Islet precursor cell (in vitro differentiated cells): ENCODE data around the gene EXOC6.

ENCODE experiments used
- DNase-seq: peaks from one replicate; pipeline ENCODE4 v3.0.0-alpha.2; 2018

The EXOC6 gene

GRCh38 chr10:92848441-92849233 lies at the start of gene EXOC6:
Gene EXOC6 (plus strand): TSS chr10:92848520. CDS start chr10:92848534, 14 bp downstream.
- DNase-seq = peak; percentile 79

- DNase-seq = no peak
Observed at GRCh38 chr10:92799568-92799967, 48.8 kb upstream of the EXOC6 start.

GRCh38 chr10:92800134-92800733 lies 48.1 kb upstream of the EXOC6 start:
- DNase-seq = no peak

- no peak for DNase-seq
Observed at GRCh38 chr10:92801978-92802872, 46.1 kb upstream of the EXOC6 start.

- DNase-seq = no peak
Observed at GRCh38 chr10:92809840-92810239, 38.5 kb upstream of the EXOC6 start.

- no peak for DNase-seq
Observed at GRCh38 chr10:92810934-92811532, 37.3 kb upstream of the EXOC6 start.

GRCh38 chr10:92811986-92812385 lies 36.3 kb upstream of the EXOC6 start:
- DNase-seq = no peak

- DNase-seq = no peak
Observed at GRCh38 chr10:92813979-92814378, 34.3 kb upstream of the EXOC6 start.

GRCh38 chr10:92814790-92815189 lies 33.5 kb upstream of the EXOC6 start:
- no peak for DNase-seq

- DNase-seq = no peak
Observed at GRCh38 chr10:92816091-92816531, 32.2 kb upstream of the EXOC6 start.

- DNase-seq = peak; percentile 42
Observed at GRCh38 chr10:92822060-92822634, 26.2 kb upstream of the EXOC6 start.

GRCh38 chr10:92822964-92823363 lies 25.4 kb upstream of the EXOC6 start:
- peak; percentile 22 for DNase-seq

GRCh38 chr10:92826061-92826460 lies 22.3 kb upstream of the EXOC6 start:
- no peak for DNase-seq

- DNase-seq = no peak
Observed at GRCh38 chr10:92826504-92826903, 21.8 kb upstream of the EXOC6 start.

- peak; percentile 49 for DNase-seq
Observed at GRCh38 chr10:92829042-92829785, 19.1 kb upstream of the EXOC6 start.

GRCh38 chr10:92829786-92830377 lies 18.4 kb upstream of the EXOC6 start:
- no peak for DNase-seq

GRCh38 chr10:92830478-92831389 lies 17.6 kb upstream of the EXOC6 start:
- no peak for DNase-seq

GRCh38 chr10:92832121-92832520 lies 16.2 kb upstream of the EXOC6 start:
- DNase-seq = no peak

- DNase-seq = no peak
Observed at GRCh38 chr10:92832998-92833650, 15.2 kb upstream of the EXOC6 start.

- DNase-seq = no peak
Observed at GRCh38 chr10:92834331-92834730, 14.0 kb upstream of the EXOC6 start.
